Kidney tubule cell (primary cell): ENCODE measurements around the gene ZNF407.
"Not testable (repeated sequence)": the region's sequence is repeated elsewhere in the genome, so short reads cannot be mapped to it uniquely, and the experiment has no call there.

Experiments
- DNase-seq: peaks from one replicate; pipeline ENCODE4 v3.0.0-alpha.2; 2018; ENCODE audit warnings: low spot score

ZNF407 gene

GRCh38 chr18:74597662-74598349, at the start of gene ZNF407:
ZNF407 (plus strand) TSS chr18:74597870; CDS start chr18:74631020, 33,150 bp downstream.
- peak; percentile 93 for DNase-seq

DNA sequence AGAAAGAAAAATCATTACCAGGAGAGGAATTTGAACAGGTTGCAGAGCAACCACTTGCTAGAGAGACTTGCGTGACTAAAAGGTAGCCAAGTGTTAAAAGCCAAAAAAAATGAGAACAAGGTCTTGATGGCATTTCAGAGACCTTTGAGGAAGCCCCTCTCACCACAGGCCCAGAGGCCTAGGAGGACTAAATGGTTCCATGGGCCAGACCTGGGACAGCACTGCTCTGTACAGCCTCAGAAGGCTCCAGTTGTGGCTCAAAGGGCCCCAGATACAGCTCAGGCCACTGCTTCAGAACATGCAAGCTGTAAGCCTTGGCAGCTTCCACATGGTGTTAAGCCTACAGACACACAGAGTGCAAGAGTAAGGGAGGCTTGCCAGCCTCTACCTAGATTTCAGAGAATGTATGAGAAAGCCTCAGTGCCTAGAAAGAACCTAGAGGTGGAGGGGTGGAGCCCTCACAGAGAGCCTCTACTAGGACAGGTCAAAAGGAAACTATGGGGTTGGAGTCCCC, 48.0 kb upstream of the ZNF407 start:
- no peak for DNase-seq

- no peak for DNase-seq
Observed at GRCh38 chr18:74550886-74551285, 46.8 kb upstream of the ZNF407 start.

DNA sequence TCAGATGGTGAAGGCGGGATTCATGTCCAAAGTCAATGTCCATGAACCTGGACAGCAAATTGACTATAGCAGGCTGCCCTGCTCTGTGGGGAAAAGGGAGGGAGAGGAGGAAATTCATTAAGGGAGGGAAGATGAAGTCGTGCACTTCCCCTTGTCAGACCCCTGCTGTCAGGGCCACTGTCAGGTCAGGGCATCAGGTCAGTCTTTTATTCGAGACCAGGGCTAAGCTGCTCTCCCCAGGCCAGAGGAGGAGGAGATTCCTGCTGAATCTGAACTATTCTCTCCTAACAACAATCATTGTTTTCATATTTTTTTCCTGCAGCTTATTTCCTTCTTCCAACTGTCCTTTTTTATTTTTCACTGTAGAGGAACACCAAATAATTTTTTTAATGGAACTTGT, 46.2 kb upstream of the ZNF407 start:
- DNase-seq, result no peak

GRCh38 chr18:74551936-74552555, 45.6 kb upstream of the ZNF407 start:
- peak; percentile 80 for DNase-seq

DNA sequence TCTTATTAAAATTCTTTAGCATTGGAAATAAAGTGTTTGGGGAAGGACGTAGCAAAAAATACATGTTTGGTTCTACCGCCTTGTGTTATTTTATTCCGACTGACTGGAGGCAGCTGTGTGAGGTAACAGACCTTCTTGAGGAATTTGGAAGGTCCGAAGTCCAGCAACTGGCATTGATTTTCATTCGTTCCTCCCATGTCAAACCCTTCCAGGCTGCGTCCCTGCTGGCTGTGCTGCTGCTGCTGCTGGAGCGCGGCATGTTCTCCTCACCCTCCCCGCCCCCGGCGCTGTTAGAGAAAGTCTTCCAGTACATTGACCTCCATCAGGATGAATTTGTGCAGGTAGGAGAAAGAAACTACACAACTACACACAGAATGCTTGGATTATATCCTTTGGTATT, 41.5 kb upstream of the ZNF407 start:
- DNase-seq, result no peak

DNA sequence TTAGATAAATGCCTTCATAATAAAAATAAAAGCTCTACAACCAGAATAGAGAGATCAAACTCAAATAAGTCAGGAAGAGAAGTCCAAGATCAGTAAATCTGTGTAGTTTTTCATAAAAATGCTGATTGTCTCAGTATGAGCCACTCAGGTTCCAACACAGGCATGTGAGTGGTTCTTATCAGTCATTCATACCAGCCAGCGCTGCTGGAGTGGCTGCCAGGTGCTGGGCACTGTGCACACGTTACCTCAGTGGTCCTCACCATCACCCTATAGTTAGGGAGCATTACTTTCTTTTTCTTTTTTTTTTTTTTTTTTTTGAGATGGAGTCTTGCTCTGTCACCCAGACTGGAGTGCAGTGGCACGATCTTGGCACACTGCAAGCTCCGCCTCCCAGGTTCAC, 39.6 kb upstream of the ZNF407 start:
- no peak for DNase-seq

- no peak for DNase-seq
Observed at GRCh38 chr18:74562131-74562730, 35.4 kb upstream of the ZNF407 start.

DNA sequence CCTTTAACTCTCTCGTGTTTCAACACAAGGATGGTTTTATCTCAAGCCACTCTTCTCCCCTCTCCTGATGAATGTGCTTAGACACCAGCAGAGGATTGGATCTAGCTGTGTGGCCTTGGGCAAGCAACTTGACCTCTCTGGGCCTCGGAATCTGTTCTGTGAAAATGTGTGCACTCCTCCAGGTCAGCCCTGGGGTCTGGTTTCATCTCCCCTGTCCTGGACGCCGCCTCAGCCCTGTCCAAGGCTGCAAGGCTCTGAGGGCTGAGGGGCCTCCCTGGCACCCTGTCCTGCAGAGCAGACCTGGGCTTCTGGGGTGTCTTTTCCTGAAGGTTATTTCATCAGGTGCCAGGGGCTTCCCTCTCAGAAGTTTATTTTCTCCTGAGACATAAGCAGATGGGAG, 34.9 kb upstream of the ZNF407 start:
- no peak for DNase-seq

DNA sequence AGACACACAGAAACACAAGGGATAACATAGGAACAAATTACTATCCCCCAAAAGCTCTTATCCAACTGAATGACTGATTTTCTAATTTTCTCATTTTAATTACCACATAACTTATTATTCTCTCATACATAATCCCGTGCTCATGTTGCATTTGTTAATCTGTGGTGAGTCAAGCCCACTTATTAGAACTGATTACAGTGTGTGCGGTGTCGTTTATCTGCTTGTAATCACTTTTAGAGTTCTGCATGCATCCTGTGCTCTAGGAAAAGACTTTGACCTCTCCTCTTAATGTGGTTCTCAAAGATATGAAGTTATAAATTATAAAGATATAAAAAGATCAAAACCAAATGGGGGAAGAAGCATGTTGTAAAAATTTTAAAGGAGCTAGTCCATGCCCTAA, 33.7 kb upstream of the ZNF407 start:
- no peak for DNase-seq

- DNase-seq, result not testable (repeated sequence)
Observed at GRCh38 chr18:74565164-74565563, 32.5 kb upstream of the ZNF407 start.

- DNase-seq, result not testable (repeated sequence)
Observed at GRCh38 chr18:74565993-74566392, 31.7 kb upstream of the ZNF407 start.

DNA sequence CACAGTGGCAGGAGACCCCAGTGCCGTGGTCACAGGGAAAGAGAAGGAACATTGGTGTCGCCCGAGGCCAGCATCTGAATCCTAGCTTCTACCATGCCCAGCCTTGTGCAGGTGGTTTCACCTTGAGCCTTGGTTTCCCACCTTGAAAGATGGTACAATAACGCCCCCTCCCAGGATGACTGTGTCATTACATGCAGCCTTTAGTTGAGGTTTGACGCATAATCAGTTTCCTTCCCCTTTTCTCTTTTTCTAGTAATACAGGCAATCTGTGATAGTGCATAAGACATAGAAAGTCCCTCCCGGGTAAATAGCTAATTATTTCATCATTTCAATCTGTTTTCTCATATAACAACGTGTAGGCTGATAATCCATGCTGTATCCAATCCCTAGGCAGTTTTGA, 29.8 kb upstream of the ZNF407 start:
- DNase-seq, result no peak

DNA sequence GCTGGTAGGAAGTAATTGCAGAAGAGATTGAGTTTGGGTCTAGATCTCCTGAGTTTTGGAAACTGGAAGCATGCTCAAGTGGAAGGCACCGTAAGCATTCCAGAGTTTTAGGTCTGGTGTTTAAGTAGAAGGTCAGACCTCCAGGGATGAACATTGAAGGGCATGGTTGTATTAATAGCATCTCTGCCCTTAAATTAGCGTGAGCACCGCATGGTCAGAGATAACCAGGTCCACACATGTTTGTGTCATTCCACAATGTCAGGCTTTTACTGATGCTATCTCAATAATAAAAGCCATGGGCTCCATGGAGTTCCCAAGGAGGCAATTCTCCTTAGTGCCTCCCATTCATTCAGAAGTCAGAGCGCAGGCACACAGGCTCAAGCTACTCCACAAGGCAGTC, 28.3 kb upstream of the ZNF407 start:
- DNase-seq, result no peak

- DNase-seq, result no peak
Observed at GRCh38 chr18:74570266-74570665, 27.4 kb upstream of the ZNF407 start.

DNA sequence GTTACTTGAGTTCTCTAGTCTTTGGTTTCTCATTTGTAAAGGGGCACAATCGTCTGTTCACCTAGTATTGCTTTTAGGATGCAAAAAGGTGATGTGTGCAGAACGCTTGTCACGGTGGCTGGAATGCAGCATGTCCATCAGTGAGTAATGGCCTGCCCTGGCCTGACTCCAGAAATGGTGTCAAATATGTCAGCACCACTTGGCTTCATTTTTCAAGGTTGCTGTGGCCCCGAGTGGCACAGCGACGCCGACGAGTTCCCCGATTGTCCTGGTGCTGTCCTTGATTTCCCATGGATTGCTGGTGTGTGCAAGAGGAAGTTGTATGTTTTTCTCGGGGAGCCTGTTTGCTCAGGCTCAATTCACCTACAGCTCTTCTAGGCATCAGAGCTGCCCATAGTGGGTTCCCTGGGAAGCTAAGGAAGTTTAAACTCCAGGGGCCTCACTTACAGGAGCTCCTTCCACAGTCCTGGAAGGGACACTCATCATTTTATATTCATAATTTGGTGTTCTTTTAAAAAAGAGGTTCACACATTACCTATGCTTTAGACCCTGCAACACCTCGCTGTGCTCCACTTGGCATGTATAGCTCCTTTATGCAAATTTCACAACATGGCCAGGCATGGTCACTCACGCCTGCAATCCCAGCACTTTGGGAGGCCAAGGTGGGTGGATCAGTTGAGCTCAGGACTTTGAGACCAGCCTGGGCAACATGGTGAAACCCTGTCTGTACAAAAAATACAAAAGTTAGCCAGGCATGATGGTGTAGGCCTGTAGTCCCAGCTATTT, 25.6 kb upstream of the ZNF407 start:
- DNase-seq, result peak; percentile 23

DNA sequence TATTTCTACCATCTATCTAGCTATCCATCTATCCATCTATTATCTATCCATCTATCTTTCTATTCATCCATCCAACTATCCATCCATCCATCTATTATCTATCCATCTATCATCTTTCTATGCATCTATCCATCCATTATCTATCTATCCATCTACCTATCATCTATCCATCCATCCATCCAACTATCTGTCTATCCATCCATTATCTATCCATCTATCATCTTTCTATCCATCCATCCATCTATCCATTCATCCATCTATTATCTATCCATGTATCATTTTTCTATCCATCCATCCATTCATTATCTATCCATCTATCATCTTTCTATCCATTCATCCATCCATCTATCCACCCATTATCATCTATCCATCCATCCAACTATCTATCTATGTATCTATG, 24.6 kb upstream of the ZNF407 start:
- DNase-seq, result no peak

DNA sequence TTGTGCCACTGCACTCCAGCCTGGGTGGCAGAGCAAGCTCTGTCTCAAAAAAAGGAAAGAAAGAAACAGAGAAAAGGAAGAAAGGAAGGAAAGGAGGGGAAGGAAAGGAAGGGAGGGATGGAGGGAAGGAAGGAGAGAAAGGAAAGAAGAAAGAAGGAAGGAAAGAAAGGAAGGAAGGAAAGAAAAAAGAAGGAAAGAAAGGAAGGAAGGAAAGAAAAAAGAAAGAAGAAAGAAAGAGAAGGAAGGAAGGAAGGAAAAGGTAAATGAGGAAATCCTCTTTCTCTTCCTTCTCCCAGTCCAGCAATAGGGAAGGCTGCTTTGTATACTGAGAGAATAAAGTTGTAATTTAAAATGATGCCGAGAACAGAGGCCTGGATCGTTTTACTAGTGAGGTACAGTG, 22.8 kb upstream of the ZNF407 start:
- no peak for DNase-seq

- DNase-seq, result peak; percentile 78
Observed at GRCh38 chr18:74577019-74577418, 20.7 kb upstream of the ZNF407 start.

- DNase-seq, result peak; percentile 49
Observed at GRCh38 chr18:74579496-74580065, 18.1 kb upstream of the ZNF407 start.

DNA sequence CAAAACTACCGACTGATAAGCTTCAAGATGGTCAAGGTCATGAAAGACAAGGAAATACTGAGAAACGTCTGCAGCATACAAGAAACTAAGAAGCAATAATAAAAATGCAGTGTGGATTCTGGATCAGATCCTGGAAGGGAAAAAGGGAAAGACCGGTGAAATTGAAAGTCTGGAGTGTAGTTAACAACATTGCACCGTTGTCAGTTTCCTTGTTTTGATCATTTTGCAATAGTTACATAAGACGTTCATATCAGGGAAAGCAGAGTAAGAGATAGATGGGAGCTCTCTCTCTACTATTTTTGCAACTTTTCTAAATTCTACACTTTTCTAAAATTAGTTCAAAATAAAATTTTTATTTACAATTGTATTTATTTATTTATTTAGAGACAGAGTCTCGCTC, 15.0 kb upstream of the ZNF407 start:
- no peak for DNase-seq

DNA sequence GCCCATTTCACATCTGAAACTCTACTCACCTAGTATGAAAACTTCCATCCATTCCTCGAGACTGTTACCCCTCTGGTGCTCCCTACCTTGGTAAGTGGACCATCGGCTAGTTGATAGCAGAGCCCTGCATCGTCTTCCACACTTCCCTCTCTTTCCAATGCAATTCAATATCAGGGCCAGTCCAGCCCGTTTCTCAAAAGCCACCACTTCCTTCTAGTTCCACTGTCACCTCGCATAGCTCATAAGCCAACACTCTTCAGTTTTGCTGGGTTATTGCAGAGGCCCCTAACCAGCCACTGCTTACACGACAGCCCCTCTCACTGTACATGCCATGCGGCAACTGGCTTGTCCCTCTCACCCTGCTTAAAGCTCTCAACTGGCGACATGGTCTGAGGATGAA, 10.2 kb upstream of the ZNF407 start:
- no peak for DNase-seq
